Measurements from ENCODE around the gene TRRAP. TPM values are rescaled to one million over a fixed set of nuclear protein-coding genes. Genes with fewer than 3 reads are reported as not detected.
A peak's percentile ranks its signal among the peaks of the same experiment; 100 is the strongest.
"Not testable (repeated sequence)": the region's sequence is repeated elsewhere in the genome, so short reads cannot be mapped to it uniquely, and the experiment has no call there.

The TRRAP gene
- total RNA-seq, 8 experiments from 2014 or later = 11.7 to 55.6 (median 22.7) TPM

DNA sequence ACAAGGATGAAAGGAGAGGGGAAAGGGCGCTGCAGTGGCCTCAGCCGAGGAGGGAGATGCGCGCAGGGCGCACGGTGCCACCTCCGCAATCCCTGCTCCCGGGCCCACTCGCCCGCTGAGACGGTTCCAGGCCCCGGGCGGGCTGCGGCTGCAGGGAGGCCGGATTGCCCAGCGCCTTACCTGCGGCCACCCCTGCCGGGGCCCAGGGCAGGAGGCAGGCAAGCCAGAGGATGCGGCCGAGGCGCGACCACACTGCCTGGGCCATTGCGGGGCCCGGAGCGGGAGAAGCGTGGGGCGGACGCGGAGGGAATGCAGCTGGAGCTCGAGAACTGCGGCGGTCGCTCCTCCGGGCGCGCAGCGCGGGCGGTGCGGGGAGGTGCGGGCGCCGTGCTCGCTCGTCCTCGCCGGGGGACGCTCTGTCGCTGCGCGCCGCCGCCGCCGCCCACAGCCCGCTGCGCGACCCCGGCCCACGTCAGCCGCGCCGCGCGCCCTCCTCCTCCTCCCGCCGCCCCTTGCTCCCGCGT, 8.7 kb upstream of the TRRAP start, which contains the start of gene TMEM130:
Gene TMEM130 (minus strand): TSS at position 418 of the 524 bp plus-strand sequence. CDS start 153 bp downstream, at position 265.
- WGBS, 10 experiments = no CpG with 5 or more reads among the region's 69 CpGs
- Histone ChIP-seq H3K27ac (peak within 1 kb of the TSS; percentile 86 to 95), H3K4me3 (peak within 1 kb of the TSS; percentile 53 to 88 (median 75)), H3K4me1 (replicated peaks in 1 of 2) (peaks cover 16 to 19% of the 10 kb centered on the region in 2 donors)
- ATAC-seq (replicated peaks in 6 of 8) = peak in 5 of 8 experiments; percentile 18 to 81 (median 43)
- in situ Hi-C loops (cut with MboI; ENCODE audit: low pct_unique_long_range_greater_than_20kb in 2 of 9, low sequenced_read_pairs in 9 of 9, unreplicated experiment in 9 of 9) = no loop called here

- peak overlapping the region; percentile 53 to 88 (median 75) for H3K4me3 ChIP-seq
- in situ Hi-C loops (cut with MboI; ENCODE audit: low pct_unique_long_range_greater_than_20kb in 2 of 9, low sequenced_read_pairs in 9 of 9, unreplicated experiment in 9 of 9) = no loop called here
- peak overlapping the region; percentile 86 to 95 for H3K27ac ChIP-seq
- H3K4me1 ChIP-seq (replicated peaks in 1 of 2) = peaks cover 16 to 19% of the 10 kb centered on the region in 2 donors
- peak; percentile 62 to 84 (median 77) for ATAC-seq (replicated peaks in 6 of 8)
- WGBS, 10 experiments = 0 to 60% (median 20%) methylated on average over 1 to 10 of the region's 35 CpGs; no CpG with 5 or more reads in 5 of the 10 experiments
These were observed 8.1 kb upstream of the TRRAP start for GRCh38 chr7:98870121-98870651.

GRCh38 chr7:98870807-98871491, 7.4 kb upstream of the TRRAP start:
- Histone ChIP-seq H3K27ac (peak overlapping the region; percentile 86 to 95), H3K4me3 (peak overlapping the region in 2 of 5 donors; percentile 53 to 75), H3K4me1 (replicated peaks in 1 of 2) (peaks cover 16 to 19% of the 10 kb centered on the region in 2 donors)
- 40 to 100% (median 81%) methylated on average over 1 to 6 of the region's 17 CpGs; no CpG with 5 or more reads in 4 of the 10 experiments for WGBS, 10 experiments
- in situ Hi-C loops (cut with MboI; ENCODE audit: low pct_unique_long_range_greater_than_20kb in 2 of 9, low sequenced_read_pairs in 9 of 9, unreplicated experiment in 9 of 9) = no loop called here
- ATAC-seq (replicated peaks in 6 of 8) = no peak

DNA sequence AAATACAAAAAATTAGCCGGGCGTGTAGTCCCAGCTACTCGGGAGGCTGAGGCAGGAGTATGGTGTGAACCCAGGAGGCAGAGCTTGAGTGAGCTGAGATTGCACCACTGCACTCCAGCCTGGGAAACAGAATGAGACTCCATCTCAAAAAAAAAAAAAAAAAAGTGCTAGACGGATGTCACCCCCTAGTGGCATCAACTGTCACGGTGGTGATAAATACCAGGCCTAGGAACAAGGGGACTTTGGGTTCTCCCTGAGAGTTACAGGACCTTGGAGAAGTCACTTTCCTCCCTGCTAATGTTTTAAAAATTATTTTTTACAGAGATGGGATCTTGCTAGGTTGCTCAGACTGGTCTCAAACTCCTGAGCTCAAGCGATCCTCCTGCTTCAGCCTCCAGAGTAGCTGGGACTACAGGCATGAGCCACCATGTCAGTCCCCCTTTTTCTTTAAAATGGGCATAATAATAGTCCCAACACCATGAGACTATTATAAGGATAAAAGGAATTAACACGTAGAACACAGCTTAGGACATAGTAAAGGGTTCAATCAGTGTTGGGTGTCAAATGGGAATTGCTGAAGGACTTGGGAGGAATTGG, 5.9 kb upstream of the TRRAP start:
- Histone ChIP-seq H3K4me3 (no peak overlapping the region), H3K4me1 (replicated peaks in 1 of 2) (peaks cover 13 to 19% of the 10 kb centered on the region in 2 donors), H3K27ac (no peak overlapping the region)
- peak in 1 of 8 experiments; percentile 25 for ATAC-seq (replicated peaks in 6 of 8)
- in situ Hi-C loops (cut with MboI; ENCODE audit: low pct_unique_long_range_greater_than_20kb in 2 of 9, low sequenced_read_pairs in 9 of 9, unreplicated experiment in 9 of 9) = no loop called here
- WGBS, 10 experiments = 0 to 65% (median 43%) methylated on average over 1 to 6 of the region's 7 CpGs; no CpG with 5 or more reads in 1 of the 10 experiments

- WGBS, 10 experiments = 60 to 100% (median 94%) methylated on average over 1 to 10 of the region's 11 CpGs; no CpG with 5 or more reads in 2 of the 10 experiments
- H3K4me1 ChIP-seq (replicated peaks in 1 of 2) = peaks cover 8 to 13% of the 10 kb centered on the region in 2 donors
- in situ Hi-C loops (cut with MboI; ENCODE audit: low pct_unique_long_range_greater_than_20kb in 2 of 9, low sequenced_read_pairs in 9 of 9, unreplicated experiment in 9 of 9) = not testable (repeated sequence)
These were observed 4.7 kb upstream of the TRRAP start for GRCh38 chr7:98873610-98874009.

GRCh38 chr7:98874942-98875341, 3.4 kb upstream of the TRRAP start:
- in situ Hi-C loops (cut with MboI; ENCODE audit: low pct_unique_long_range_greater_than_20kb in 2 of 9, low sequenced_read_pairs in 9 of 9, unreplicated experiment in 9 of 9) = no loop called here
- Histone ChIP-seq H3K4me3 (no peak overlapping the region), H3K27ac (no peak overlapping the region), H3K4me1 (replicated peaks in 1 of 2) (peaks cover 12% of the 10 kb centered on the region in 2 donors)
- WGBS, 10 experiments = 60 to 100% (median 88%) methylated on average over 1 of the region's 1 CpG; no CpG with 5 or more reads in 6 of the 10 experiments
- ATAC-seq (replicated peaks in 6 of 8) = no peak

More at GRCh38 chr7:98873610-98874009, 4.7 kb upstream of the TRRAP start:
- ATAC-seq (replicated peaks in 6 of 8); H3K4me3 ChIP-seq; H3K27ac ChIP-seq: not testable (repeated sequence)

DNA sequence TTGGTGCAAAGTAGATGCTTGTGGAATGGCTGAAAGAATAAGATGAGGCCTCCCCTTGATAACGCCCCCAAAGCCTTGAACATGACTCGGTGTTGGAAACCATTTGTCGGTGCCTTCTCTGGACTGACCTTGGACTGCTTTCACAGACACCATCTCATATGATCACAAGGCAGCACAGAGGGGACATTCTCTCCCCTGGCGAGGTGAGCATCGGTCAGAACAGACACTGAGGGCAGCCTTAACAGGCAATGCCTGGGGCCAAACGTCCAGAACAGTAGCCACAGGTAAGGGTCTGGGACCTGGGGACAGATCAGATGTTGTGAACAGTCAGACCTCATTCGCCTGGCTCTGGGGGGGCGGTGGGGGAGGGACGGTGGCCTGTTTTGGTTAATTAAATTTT, 2.8 kb upstream of the TRRAP start:
- no peak overlapping the region for H3K27ac ChIP-seq
- ATAC-seq (replicated peaks in 6 of 8) = no peak
- peaks cover 13 to 14% of the 10 kb centered on the region in 2 donors for H3K4me1 ChIP-seq (replicated peaks in 1 of 2)
- WGBS, 10 experiments = 43 to 76% (median 54%) methylated on average over 1 to 5 of the region's 9 CpGs; no CpG with 5 or more reads in 6 of the 10 experiments
- in situ Hi-C loops (cut with MboI; ENCODE audit: low pct_unique_long_range_greater_than_20kb in 2 of 9, low sequenced_read_pairs in 9 of 9, unreplicated experiment in 9 of 9) = no loop called here
- H3K4me3 ChIP-seq = no peak overlapping the region

- Histone ChIP-seq H3K4me1 (replicated peaks in 1 of 2) (peaks cover 13 to 14% of the 10 kb centered on the region in 2 donors), H3K4me3 (no peak overlapping the region), H3K27ac (no peak overlapping the region)
- no peak for ATAC-seq (replicated peaks in 6 of 8)
- in situ Hi-C loops (cut with MboI; ENCODE audit: low pct_unique_long_range_greater_than_20kb in 2 of 9, low sequenced_read_pairs in 9 of 9, unreplicated experiment in 9 of 9) = no loop called here
- WGBS, 10 experiments = 40 to 100% (median 75%) methylated on average over 1 to 6 of the region's 6 CpGs; no CpG with 5 or more reads in 1 of the 10 experiments
These were observed 1.2 kb upstream of the TRRAP start for GRCh38 chr7:98877146-98877545.

DNA sequence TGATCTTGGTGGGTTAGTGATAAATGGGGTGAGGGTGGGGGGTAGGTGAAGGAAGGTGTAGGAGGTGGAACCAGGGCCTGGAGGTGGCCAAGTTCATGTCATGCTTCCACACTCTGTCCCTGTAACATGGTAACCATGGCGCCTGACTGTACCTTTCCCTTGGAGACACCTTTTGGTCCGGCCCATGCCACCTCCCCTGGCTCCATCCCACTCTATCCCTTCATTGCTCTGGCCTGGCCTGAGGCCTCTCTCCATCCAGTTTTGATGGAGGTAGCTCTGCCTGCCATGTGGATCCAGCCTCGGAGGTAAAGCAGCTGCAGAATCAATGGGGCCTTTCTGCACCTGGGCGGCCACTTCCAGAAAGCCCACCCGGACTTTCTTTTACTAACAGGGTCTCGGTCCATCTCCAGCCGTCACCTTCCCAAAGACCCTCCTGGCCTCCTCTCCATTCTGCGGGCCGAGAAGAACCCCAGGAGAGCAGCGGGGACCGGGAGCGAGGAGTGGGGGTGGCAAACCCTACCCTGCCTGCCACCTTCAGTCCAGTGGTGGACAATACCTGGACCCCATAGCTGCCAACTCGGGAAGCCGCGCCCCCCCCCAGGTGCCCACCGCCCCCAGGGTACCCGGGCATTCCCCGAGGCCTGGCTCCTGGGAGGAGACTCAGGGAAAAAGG, 504 bp upstream of the TRRAP start:
- peak overlapping the region; percentile 95 to 97 for H3K27ac ChIP-seq

GRCh38 chr7:98879198-98879978, 1.1 kb downstream of the TRRAP start:
- ATAC-seq (replicated peaks in 6 of 8) = peak; percentile 30 to 43 (median 38)
- Histone ChIP-seq H3K27ac (peak overlapping the region; percentile 95 to 97), H3K4me1 (replicated peaks in 1 of 2) (peaks cover 13 to 14% of the 10 kb centered on the region in 2 donors), H3K4me3 (peak overlapping the region; percentile 63 to 99 (median 95))
- WGBS, 10 experiments = 0 to 22% (median 20%) methylated on average over 2 to 4 of the region's 29 CpGs; no CpG with 5 or more reads in 4 of the 10 experiments
- in situ Hi-C loops (cut with MboI; ENCODE audit: low pct_unique_long_range_greater_than_20kb in 2 of 9, low sequenced_read_pairs in 9 of 9, unreplicated experiment in 9 of 9) = no loop called here

More for the DNA sequence above, 504 bp upstream of the TRRAP start:
- in situ Hi-C loops (cut with MboI; ENCODE audit: low pct_unique_long_range_greater_than_20kb in 2 of 9, low sequenced_read_pairs in 9 of 9, unreplicated experiment in 9 of 9) = no loop called here
- Histone ChIP-seq H3K4me3 (peak overlapping the region; percentile 63 to 99 (median 95)), H3K4me1 (replicated peaks in 1 of 2) (peaks cover 13 to 14% of the 10 kb centered on the region in 2 donors)
- peak in 1 of 8 experiments; percentile 27 for ATAC-seq (replicated peaks in 6 of 8)
- WGBS, 10 experiments = 23 to 74% (median 60%) methylated on average over 1 to 9 of the region's 18 CpGs; no CpG with 5 or more reads in 5 of the 10 experiments

GRCh38 chr7:98879979-98880315, 1.6 kb downstream of the TRRAP start:
- no peak overlapping the region for H3K27ac ChIP-seq
- ATAC-seq (replicated peaks in 6 of 8) = no peak
- in situ Hi-C loops (cut with MboI; ENCODE audit: low pct_unique_long_range_greater_than_20kb in 2 of 9, low sequenced_read_pairs in 9 of 9, unreplicated experiment in 9 of 9) = no loop called here

GRCh38 chr7:98880485-98880884, 2.2 kb downstream of the TRRAP start:
- ATAC-seq (replicated peaks in 6 of 8) = no peak
- H3K27ac ChIP-seq = no peak overlapping the region
- no peak overlapping the region for H3K4me3 ChIP-seq
- in situ Hi-C loops (cut with MboI; ENCODE audit: low pct_unique_long_range_greater_than_20kb in 2 of 9, low sequenced_read_pairs in 9 of 9, unreplicated experiment in 9 of 9) = no loop called here
- WGBS, 10 experiments = 83 to 100% (median 97%) methylated on average over 1 to 8 of the region's 8 CpGs
- H3K4me1 ChIP-seq (replicated peaks in 1 of 2) = peaks cover 13 to 14% of the 10 kb centered on the region in 2 donors

More at GRCh38 chr7:98879979-98880315, 1.6 kb downstream of the TRRAP start:
- peaks cover 13 to 14% of the 10 kb centered on the region in 2 donors for H3K4me1 ChIP-seq (replicated peaks in 1 of 2)
- peak overlapping the region; percentile 63 to 99 (median 95) for H3K4me3 ChIP-seq
- 25 to 91% (median 68%) methylated on average over 1 to 7 of the region's 9 CpGs; no CpG with 5 or more reads in 3 of the 10 experiments for WGBS, 10 experiments
